GM12891 (cell line): ENCODE data around the gene SCP2D1.

ENCODE experiments used
- DNase-seq: peaks from one replicate; pipeline ENCODE4 v3.0.0; 2011; ENCODE audit warnings: low spot score; ENCODE audit not compliant: insufficient read length
- FAIRE-seq: peaks from 2 replicates; lab custom pipeline; 2011; peaks lifted over from hg19 to GRCh38; lab: Jason Lieb, UNC
- PAX5 ChIP-seq: IDR thresholded peaks from 2 replicates; pipeline ENCODE4 v1.6.1; 2011; ENCODE audit warnings: low read length, moderate library complexity, mild to moderate bottlenecking; ENCODE audit not compliant: insufficient read depth, severe bottlenecking
- POLR2A ChIP-seq: IDR thresholded peaks from 2 replicates; pipeline ENCODE4 v1.6.1; 2011; ENCODE audit warnings: low read depth, low read length, control low read depth
- POLR2AphosphoS5 ChIP-seq: IDR thresholded peaks from 2 replicates; pipeline ENCODE4 v1.6.1; 2011; ENCODE audit warnings: low read depth, low read length, control low read depth
- POU2F2 ChIP-seq: IDR thresholded peaks from 2 replicates; pipeline ENCODE4 v1.6.1; 2011; ENCODE audit warnings: low read depth, mild to moderate bottlenecking, control low read depth, low read length, moderate library complexity
- SPI1 ChIP-seq: IDR thresholded peaks from 2 replicates; pipeline ENCODE4 v1.6.1; 2011; ENCODE audit warnings: low read depth, low read length, control low read depth
- TAF1 ChIP-seq: IDR thresholded peaks from 2 replicates; pipeline ENCODE4 v1.6.1; 2011; ENCODE audit warnings: low read depth, low read length, control low read depth

SCP2D1 gene

DNA sequence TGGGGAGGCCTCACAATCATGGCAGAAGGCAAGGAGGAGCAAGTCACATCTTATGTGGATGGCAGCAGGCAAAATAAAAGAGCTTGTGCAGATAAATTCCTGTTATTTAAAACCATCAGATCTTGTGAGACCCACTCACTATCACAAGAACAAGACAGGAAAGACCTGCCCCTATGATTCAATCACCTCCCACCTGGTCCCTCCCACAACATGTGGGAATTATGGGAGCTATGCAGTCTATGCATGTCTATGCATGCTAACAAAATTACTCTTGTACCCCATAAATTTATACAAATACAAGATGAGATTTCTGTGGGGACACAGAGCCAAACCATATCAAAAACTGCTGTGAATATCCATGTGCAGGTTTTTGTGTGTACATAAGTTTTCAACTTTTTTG is 25.6 kb upstream of the SCP2D1 start:
- FAIRE-seq = no peak
- no peak for DNase-seq
- no peak for TF ChIP-seq POLR2AphosphoS5
- TF ChIP-seq POLR2A = no peak
- TF ChIP-seq TAF1 = no peak
- TF ChIP-seq POU2F2 = no peak

DNA sequence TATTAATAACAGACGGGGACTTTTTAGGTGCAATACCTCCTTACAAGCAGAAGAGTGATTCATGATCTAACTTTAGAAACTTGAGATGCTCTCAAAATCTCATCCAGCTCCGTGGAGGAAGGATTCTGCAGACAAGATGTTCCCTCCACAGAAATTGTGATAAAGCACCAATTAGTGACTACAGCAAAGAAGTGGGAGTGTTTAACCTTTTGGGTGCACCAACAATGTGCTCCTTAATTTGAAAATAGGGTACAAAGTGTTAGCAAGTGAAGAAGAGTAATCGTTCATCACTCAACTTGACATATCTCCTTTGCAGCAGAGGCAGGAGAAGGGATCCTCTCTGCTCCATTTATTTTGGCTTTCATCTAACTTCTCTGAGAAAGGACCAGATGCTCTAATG is 22.8 kb upstream of the SCP2D1 start:
- no peak for TF ChIP-seq PAX5
- TF ChIP-seq SPI1 = no peak
- TF ChIP-seq TAF1 = no peak
- no peak for TF ChIP-seq POU2F2
- FAIRE-seq (no peak), DNase-seq (no peak)

DNA sequence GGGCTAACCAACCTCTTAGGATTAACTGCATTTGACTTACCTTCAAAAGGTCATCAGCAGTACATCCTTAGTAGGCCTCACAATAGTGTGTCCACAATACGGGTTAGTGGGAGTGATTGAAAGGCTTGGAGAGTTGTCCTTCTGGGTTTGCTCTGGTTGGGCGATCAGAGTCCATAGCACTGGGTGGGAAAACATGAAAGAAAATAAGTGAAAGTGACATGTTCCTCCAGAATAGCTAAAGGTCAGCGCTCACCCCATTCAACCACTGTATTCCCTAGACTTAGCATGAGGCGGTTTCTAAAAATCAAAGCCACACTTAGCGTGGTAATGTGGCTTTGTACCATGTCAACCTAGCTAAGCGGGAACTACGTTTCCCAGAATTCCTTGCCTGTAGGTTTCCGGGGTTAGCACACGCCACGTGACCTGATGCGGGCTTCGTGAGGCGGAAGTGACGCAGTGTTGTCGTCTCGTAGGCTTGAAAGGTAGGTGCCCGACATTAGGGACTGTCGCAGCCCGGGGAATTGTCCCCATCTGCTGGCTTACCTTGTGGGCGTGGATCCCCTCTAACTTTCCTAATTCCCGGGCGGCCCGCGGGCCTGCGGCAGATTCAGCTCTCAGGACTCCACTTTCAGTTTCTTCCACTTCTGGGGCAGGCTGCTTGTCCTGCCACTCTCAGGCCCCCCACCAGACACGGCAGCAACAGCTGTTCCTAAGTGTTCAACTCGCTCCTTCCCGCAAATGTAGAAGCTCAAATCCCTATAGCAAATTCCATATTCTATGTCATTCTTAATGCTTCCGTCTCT is 19.8 kb upstream of the SCP2D1 start:
- TF ChIP-seq POU2F2 (peak; percentile 73; the same call in 1 of the 2 replicates), SPI1 (no peak), TAF1 (peak; percentile 45; the same call in 1 of the 2 replicates), POLR2AphosphoS5 (peak; percentile 81), POLR2A (peak; percentile 87), PAX5 (no peak)
- peak; percentile 60 for DNase-seq
- peak; percentile 100 for FAIRE-seq

DNA sequence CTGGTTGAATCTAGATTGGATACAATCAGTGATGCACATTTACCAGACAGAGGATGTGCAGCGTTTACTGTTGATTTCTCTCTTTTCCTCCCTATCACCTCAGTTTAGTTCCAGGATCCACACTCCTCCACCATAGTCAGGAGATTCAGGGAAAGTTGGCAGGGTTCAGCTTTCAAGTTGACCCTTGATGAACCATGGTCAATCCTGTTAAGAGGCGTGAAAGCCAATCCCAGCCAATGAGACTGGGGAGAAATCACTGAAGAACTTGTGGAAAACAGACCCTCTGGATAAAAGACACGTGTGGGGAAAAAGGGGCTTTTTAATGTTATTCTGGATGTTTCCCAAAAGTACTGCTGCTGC is 19.2 kb upstream of the SCP2D1 start:
- no peak for DNase-seq
- TF ChIP-seq POLR2A = no peak
- FAIRE-seq = no peak

DNA sequence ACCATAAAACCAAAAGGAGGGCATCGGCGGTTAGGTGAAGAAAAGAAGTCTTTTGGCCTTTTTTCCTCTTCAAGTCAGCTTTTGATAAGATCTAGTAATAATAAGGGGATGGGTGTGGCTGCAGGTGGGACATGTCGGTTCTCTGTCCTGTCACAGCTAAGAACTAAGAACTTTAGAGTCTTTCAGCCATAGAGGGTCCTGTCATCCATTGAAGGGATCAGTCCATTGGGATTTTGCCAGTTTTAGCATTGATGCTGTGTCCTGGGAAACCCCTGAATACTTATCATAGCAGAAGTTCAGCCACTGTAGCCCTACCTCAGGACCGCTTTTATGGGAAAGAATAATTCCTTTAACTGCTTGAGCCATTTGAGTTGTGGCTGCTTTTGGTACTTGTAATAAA is 18.2 kb upstream of the SCP2D1 start:
- DNase-seq = no peak
- no peak for FAIRE-seq
- no peak for TF ChIP-seq POU2F2
- no peak for TF ChIP-seq SPI1
- TF ChIP-seq PAX5 = no peak
- TF ChIP-seq TAF1 = no peak
- TF ChIP-seq POLR2AphosphoS5 = no peak
- TF ChIP-seq POLR2A = no peak

DNA sequence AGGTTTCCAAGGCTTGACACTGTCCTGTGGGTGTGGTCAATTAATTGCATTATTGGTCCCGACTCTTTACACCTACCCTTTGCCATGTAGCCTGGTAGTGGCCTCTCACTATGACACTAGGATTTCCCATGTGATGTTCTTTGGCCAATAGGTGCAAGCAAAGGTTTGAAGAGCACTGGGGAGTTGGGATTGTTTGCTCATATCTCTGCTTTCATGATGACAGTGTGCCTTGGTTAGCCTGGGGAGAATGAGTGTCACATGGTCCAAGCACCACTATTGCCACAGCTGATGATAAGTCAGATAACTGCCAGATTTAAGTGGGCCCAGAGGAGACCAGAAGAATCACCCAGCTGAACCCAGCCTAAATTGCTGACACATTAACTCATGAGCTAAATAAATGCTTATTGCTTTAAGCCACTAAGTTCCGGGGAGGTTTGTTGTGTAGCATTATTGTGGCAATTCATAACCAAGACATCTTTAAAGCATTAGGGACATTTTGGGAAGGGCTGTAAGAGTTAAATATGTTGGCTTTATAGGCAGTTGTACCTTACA is 17.2 kb upstream of the SCP2D1 start:
- FAIRE-seq = no peak
- no peak for DNase-seq
- TF ChIP-seq SPI1 = no peak
- no peak for TF ChIP-seq POU2F2

DNA sequence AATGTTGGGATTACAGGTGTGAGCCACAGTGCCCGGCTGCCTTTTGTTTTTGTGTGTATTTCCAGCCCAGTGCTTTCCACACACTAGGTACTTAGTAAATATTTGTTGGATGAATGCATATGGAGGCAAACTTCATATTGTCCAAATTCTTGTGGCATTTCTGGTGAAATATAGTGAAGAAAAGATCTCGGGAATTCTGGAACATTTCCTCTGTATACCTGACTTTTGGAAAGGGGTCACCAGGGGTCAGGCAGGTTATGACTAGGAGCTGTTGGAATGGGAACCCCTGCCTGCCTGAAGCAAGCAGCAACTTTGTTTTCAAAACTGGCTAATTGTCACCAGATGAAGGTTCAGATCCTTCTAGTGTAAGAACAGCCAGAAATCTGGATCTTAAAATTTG is 12.1 kb upstream of the SCP2D1 start:
- FAIRE-seq (no peak), DNase-seq (no peak)
- TF ChIP-seq PAX5 (no peak), POLR2AphosphoS5 (no peak), POLR2A (no peak), SPI1 (no peak), POU2F2 (no peak), TAF1 (no peak)

DNA sequence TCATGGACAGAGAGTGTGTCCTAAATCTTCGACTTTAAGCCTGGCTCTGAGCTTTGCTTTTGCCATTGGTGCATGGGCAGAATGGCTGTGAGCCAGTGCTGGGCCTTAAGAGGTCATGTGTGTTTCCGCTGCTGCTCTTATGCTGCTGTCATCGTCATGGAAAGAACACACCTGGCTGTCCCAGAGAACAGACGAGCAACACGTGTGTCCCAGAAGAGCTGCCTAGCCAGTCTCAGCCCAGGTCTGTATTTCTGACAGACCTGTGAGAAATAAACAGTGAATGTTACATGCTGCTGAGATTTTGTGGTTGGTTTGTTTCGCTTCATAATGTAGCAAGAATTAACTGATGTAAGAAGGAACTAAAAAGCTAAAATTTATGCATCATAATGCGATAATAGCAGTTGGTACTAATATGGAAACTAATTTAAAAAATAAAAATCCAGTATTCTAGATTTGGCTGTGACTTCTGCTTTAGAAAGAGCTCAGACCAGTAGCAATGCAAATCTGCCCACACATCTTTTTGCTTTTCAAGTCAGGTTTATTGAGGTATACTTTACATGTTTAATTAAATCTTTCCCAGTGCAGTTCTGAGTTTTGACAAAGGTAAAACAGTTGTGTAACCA is 11.5 kb upstream of the SCP2D1 start:
- no peak for DNase-seq
- TF ChIP-seq POLR2AphosphoS5 (no peak), SPI1 (peak; percentile 48; the same call in 1 of the 2 replicates), PAX5 (no peak)
- peak; percentile 77 for FAIRE-seq

DNA sequence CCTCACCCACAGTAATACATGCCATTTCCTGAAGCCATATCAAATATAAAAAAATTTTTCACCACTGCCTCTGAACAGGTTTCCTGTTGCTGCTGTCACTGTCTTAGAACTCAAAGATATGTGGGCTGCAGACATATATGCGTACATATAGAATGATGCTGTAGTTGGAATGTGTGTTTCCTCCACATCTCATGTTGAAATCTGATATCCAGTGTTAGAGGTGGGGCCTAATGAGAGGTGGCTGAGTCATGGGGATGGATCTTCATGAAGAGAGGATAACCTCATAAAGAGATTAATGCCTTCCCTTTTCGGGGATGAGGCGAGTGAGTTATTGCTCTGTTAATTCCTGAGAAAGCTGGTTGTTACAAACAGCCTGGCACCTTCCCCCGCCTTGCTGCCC is 7.7 kb upstream of the SCP2D1 start:
- TF ChIP-seq POU2F2 (no peak), POLR2A (no peak), POLR2AphosphoS5 (no peak)
- DNase-seq (no peak), FAIRE-seq (no peak)

DNA sequence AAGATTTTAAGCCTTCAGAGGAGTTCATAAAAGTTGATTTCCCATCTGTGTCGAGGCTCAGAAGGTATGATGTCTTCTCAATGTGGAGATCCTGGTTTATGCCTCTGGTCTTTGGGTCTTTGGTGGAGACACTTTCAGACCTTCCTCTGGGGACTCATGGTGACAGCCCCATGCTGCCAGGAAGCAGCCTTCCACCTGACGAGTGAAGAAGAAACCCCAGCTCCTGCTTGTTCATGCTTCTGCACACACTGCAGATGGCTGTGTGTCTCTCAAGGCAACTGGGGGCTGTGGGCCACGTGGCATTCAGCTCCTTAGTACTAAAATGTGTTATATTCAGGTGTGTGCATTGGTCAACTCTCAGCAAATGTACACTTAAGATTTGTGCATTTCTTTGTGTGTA is 4.9 kb upstream of the SCP2D1 start:
- TF ChIP-seq SPI1 = no peak
- TF ChIP-seq PAX5 = no peak
- TF ChIP-seq POLR2AphosphoS5 = no peak
- no peak for TF ChIP-seq POU2F2
- TF ChIP-seq POLR2A = no peak
- no peak for TF ChIP-seq TAF1
- FAIRE-seq (no peak), DNase-seq (no peak)

DNA sequence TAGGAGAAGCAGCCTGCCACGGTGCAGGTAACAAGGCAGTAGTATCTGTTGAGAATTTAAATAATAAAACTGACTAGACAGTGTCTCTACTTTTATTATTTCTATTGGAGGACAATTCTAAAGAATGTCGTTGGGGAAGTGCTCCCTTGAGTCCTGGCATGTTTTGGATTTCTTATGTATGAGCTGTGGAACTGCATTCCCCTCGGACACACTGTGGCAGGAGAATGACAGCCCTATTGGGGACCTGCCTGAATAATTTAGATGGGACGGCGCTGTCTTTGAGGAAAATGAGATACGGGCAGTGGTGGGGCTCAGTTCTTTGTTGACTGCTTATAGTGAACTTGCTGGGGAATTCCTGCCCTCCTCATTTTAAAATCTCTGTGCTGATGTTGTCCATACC is 2.4 kb upstream of the SCP2D1 start:
- FAIRE-seq = no peak
- DNase-seq = no peak
- TF ChIP-seq SPI1 (no peak), PAX5 (no peak), POLR2A (no peak), TAF1 (no peak), POLR2AphosphoS5 (no peak), POU2F2 (no peak)
